GM12801 (cell line): Measurements from ENCODE around the gene PDZD2.

Source experiments
- TF ChIP-seq, protein P1 (sequence below): IDR thresholded peaks from one replicate; pipeline ENCODE4 v1.5.1; 2011; ENCODE audit warnings: control low read depth; ENCODE audit not compliant: insufficient read length; ENCODE audit errors: extremely low read depth

PDZD2 gene

DNA sequence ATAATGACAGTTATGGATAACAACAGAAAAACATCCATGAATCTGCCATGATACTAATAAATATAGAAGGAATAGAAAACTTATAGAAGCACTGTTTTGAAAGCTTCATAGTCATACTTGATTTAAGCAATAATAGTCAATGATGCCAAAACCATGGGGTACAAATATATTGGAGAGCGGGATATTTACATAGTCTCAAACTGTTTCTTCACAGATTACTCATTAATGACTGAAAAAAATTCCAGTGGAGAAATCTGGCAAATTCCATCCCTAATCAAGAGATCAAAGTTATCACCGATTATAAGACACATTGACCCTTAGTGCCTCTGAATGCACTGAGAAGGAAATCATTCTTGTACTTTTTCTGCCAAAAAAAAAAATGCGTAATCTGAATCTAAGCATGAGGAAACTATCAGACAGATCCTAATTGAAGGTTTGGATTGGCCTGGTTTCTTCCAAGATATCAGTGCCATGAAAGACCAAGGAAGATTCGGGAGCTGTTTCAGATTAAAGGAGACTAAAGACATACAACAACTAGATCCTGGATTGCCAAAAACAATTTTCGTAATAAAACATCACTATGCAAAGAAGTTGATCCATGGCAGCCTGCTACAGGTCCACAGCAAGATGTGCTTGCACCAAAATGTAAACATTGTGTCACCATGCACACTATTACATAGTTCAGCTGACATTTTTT lies 429.0 kb downstream of the PDZD2 start:
- TF ChIP-seq, protein P1, sequence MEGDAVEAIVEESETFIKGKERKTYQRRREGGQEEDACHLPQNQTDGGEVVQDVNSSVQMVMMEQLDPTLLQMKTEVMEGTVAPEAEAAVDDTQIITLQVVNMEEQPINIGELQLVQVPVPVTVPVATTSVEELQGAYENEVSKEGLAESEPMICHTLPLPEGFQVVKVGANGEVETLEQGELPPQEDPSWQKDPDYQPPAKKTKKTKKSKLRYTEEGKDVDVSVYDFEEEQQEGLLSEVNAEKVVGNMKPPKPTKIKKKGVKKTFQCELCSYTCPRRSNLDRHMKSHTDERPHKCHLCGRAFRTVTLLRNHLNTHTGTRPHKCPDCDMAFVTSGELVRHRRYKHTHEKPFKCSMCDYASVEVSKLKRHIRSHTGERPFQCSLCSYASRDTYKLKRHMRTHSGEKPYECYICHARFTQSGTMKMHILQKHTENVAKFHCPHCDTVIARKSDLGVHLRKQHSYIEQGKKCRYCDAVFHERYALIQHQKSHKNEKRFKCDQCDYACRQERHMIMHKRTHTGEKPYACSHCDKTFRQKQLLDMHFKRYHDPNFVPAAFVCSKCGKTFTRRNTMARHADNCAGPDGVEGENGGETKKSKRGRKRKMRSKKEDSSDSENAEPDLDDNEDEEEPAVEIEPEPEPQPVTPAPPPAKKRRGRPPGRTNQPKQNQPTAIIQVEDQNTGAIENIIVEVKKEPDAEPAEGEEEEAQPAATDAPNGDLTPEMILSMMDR: no peak

DNA sequence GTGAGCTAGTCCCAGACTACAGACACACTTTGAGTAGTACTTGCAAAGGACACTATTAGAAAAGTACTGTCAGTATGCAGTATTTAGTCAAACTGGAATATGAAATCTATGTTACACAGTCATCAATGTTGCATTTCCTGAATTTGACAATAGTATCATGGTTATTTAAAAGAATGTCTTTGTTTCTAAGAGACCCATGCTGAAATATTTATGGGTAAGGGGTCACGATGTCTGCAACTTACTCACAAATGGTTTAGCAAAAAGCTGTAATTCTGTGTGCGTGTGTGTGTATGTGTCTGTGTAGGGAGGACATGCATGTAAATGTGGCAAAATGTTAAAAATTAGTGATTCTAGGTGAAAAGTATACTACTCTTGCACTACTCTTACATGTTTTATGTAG lies 429.6 kb downstream of the PDZD2 start:
- TF ChIP-seq, protein P1: no peak

DNA sequence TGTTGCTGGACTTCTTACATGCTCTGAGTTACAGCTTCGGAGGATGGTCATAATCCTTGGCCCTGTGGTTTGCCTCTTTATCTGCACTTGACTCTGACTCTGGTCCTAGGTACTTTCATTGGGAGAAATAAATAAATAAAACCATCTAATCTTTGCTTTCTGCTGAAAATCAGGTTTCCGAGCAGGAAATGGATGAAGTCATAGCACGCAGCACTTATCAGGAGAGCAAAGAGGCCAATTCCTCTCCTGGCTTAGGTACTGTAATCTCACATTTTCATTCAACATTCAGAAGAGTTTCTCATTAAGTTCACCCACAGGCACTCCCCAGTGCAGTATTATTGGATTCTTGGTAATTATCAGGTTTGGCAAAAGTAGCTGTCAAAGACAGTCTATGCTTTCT lies 430.5 kb downstream of the PDZD2 start:
- TF ChIP-seq, protein P1: no peak

DNA sequence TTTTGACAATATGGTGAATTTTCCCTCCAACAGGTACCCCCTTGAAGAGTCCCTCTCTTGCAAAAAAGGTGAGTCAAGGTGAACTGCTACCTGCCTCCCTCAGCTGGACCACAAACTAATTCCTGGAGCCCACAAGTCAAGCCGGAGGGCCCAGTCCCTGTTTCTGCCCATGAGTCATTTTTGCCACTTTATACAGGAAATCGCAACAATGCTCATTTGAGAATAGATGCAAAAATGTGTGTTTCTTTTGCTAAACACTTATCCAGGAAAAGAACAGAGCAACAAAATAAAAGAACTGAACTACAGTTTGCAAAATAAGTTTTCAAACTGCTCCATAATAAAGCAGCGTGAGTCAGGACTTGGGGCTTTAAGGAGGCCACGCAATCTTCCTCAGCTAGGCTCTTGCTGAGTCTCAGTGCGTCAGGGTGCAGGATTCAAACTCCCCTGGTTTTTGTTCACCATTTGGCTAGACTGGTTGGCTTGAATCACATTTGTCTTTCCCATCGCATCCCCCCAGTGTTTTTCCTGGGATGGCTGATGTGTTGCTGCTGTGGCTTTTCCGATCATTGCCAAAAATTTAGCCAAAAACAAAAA lies 432.5 kb downstream of the PDZD2 start:
- TF ChIP-seq, protein P1: no peak

DNA sequence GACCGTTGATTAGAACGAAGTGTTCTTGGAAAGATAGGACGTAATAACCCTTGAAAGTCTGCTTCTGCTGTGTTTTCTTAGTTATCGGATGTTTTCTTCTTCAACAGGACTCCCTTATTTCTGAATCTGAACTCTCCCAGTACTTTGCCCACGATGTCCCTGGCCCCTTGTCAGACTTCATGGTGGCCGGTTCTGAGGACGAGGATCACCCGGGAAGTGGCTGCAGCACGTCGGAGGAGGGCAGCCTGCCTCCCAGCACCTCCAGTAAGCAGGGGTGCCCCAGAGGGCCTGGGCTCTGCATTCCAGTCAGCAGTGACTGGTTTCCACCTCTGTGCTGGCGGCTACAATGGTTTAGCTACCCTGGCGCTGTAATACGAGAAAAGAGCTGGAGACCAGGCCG lies 433.1 kb downstream of the PDZD2 start:
- TF ChIP-seq, protein P1: no peak

DNA sequence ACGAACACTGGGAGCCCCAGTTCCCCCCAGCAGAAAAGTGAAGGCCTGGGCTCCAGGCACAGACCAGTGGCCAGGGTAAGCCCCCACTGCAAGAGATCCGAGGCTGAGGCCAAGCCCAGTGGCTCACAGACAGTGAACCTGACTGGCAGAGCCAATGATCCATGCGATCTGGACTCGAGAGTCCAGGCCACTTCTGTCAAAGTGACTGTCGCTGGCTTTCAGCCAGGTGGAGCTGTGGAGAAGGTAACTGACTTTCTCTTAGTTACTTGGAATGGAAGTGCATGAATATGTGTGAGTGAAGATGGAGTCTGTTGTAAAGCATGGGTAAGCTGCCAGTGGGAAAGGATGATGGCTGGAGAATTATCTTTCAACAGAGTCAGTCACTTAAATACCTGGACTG lies 435.5 kb downstream of the PDZD2 start:
- TF ChIP-seq, protein P1: no peak

DNA sequence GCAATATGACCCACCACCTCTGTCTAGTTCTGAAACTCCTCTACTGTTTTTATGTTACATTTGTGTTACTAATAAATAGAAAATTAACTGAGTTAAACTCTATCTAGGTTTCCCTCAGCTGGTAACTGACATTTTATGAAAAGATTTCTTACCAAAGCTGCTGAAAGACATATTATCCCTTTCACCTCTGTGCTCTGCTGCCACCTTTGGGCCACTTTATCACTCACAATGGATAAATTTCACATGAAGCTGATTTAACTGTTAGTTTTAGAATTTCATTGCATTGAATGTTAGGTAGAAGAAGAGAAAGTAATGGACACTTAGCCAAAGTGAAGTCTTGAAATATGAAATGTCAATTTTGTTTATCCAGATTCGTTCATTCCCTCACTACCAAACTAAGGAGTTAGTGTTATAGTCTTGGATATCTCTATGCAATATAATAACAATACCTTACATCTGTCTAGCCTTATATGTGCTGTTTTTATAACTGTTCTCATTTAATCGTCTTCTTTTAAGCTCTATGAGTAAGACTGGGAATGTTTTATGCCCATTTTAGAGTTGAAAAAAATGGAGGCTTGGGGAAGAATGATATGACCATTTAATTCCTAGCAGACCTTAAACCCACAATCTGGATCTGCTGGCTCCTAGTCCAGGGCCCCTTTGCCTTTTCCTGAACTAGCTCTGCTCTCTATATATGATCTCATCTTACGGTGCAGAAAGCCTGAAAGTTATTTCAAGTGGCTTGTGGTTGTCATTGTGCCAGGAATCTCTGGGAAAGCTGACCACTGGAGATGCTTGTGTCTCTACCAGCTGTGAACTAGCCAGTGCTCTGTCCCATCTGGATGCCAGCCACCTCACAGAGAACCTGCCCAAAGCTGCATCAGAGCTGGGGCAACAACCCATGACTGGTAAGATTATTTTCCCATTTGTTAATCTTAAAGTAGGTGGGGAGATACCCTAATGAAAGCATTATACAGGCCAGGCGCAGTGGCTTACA lies 438.1 kb downstream of the PDZD2 start:
- TF ChIP-seq, protein P1: peak; percentile 30
